Kidney tubule cell (primary cell): ENCODE measurements around the gene AQP12A.
"Not testable (repeated sequence)": the region's sequence is repeated elsewhere in the genome, so short reads cannot be mapped to it uniquely, and the experiment has no call there.

Experiments
- DNase-seq: peaks from one replicate; pipeline ENCODE4 v3.0.0-alpha.2; 2018; ENCODE audit warnings: low spot score

The AQP12A gene, protein sequence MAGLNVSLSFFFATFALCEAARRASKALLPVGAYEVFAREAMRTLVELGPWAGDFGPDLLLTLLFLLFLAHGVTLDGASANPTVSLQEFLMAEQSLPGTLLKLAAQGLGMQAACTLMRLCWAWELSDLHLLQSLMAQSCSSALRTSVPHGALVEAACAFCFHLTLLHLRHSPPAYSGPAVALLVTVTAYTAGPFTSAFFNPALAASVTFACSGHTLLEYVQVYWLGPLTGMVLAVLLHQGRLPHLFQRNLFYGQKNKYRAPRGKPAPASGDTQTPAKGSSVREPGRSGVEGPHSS

DNA sequence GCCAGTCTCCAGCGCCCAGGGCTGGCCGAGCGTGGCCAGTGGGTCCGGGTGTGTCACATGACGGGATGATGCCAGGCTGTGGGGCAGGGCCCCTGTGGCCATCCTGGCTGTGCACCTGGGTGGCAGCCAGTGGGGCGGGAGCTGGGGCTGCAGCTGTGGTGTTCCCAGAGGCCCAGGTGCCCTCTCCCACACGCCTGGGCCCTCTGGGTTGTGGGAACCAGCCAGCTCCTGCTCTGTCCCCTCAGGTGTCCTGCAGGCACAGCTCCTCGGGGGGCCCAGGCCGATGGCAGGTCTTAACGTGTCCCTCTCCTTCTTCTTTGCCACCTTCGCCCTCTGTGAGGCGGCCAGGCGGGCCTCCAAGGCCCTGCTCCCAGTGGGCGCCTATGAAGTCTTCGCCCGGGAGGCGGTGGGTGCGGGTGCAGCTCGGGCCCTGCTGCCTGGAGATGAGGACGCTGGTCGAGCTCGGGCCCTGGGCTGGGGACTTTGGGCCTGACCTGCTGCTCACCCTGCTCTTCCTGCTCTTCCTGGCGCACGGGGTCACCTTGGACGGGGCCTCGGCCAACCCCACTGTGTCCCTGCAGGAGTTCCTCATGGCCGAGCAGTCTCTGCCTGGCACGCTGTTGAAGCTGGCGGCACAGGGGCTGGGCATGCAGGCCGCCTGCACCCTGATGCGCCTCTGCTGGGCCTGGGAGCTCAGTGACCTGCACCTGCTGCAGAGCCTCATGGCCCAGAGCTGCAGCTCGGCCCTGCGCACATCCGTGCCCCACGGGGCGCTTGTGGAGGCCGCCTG, at the start of gene AQP12A:
Gene AQP12A (plus strand): TSS at position 236 of the 790 bp plus-strand sequence. CDS start 48 bp downstream, at position 284.
- DNase-seq: not testable (repeated sequence)

DNA sequence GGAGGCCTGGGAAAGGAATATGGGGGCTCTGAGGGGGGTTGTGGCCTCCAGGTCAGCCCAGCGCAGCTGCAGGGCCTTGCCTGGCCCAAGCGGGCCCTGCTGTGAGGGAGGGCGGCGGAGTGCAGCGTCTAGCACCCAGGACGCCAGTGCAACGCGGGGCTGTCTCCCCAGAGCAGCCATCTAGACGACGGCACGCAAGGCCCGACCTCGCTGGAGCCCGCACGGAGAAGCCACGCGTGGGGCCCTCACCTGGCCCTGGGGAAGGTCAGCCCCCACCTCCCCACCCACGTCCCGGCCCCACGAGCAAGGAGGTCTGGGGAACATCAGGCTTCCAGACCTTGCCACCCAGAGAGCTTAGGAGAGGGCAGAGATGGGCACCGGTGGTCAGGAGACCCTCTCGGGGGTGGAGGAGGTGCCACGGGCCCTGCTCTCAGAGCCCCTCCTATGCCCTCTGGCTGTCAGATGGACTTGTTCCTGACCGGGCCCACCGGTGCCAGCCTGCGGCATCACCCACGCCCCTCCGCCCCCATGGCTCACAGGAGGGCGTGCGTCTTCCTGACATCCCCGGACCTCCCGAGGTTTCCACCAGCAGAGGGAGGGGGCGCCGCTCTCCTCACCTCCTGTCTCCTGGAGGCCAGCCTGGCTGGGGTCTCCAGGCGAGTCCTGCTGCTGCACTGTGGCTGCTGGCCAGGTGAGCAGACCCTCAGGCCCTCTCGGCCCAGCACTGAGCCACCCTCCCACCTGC, 49.4 kb upstream of the AQP12A start:
- DNase-seq: no peak

DNA sequence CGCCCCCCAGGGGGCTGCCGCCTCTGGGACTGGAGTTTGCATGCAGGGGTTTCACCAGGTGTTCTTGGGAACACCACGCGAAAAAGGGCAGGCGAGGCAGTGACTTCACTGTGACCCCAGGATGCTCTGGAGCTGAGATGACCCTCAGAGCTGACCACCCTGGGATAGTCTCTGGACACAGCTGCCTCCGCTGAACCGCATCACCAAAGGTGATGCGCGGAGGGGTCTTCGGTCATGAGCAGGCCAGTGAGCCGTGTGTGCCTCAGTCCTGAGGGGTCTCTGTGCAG, 48.9 kb upstream of the AQP12A start:
- DNase-seq: no peak

DNA sequence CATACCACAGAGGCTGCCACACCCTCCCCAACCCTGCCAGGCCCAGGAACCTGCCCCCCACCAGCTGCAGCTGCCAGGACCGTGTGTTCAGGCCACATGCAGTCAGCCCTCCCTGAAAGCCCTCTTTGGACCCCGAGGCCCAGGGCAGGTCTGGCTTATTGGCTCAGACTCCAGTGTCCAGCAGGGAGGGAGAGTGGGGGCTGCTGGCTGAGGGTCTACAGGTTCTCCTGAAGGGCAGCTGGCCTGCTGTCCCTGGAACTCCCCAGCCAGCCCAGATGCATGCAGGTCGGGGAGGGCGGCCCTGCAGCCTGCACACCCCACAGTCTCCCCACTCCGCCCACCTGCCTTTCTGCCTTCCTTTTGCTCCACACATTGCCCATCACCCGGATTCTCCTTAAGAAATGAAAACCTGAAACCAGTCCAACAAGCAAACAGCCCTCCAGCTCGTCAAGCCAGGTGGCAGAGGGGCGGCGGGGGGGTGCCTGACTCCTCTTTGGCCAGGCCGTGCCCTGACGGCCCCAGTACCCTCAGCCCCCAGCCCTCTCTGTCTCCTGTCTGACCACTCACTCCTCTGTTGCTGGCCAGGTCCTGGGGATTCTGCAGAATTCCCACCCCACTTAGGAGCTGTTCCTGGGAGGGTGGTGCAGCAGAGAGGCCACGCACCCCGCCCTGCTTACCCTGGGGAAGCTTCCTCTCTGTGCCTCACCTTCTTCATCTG, 48.4 kb upstream of the AQP12A start:
- DNase-seq: no peak

DNA sequence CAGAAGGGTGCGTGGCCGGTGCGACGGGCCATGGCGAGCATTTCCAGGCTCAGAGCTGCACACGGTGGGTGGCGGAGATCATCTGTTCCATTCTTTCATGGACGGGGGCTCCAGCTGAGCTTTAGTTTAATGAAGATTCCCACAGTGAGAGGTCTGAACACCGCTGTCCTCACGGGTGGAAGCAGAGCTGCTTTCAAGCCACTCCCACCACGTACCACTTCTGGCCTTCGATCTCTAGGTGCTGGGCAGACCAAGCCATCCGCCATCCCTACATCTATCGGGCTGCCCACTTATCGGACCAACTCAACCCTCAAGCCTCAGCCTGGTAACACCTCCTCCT, 47.9 kb upstream of the AQP12A start:
- no peak for DNase-seq

DNA sequence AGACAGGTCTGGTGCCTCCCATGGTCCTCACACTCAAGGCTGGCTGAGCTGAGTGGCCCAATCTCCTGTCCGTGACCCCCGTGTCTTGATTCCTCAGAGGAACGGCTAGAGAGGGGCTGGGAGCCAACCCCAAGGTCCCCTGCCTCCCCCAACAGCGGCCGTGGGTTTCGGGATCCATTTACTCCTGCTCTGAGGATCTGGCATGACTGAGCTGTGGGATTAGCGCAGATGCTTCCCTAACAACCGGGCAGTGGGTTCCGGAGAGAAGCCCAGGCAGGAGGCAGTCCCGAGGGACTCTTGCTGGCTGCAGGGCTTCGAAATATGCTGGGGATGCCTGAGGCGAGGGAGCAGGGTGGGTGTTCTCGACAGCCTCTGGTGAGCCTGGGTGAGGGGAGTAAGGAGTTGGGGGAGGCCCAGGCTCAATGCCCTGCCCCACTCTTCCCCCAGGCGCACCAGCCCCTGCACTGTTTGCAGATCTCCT, 47.5 kb upstream of the AQP12A start:
- no peak for DNase-seq

DNA sequence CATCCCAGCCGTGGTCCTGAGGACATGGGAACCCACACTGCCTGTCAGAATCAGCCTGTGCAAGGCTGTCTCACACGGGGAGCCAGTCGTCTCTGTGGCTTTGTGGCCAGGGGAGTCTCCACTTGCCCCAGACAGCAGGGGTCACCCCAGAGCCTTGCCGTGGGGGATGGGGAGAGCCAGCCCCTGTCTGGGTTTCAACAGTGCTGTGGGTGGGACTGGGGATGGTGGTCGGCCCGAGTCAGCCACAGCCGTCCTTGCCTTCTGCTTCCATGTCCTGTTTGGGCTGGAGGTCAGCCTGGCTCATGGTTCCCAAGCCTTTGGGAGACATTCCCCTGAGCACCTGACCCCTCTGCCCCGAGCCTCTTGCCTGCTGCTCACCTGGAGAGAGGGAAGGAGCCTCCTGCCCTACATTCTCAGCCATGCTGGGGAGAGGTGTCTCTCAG, 46.8 kb upstream of the AQP12A start:
- DNase-seq: no peak

DNA sequence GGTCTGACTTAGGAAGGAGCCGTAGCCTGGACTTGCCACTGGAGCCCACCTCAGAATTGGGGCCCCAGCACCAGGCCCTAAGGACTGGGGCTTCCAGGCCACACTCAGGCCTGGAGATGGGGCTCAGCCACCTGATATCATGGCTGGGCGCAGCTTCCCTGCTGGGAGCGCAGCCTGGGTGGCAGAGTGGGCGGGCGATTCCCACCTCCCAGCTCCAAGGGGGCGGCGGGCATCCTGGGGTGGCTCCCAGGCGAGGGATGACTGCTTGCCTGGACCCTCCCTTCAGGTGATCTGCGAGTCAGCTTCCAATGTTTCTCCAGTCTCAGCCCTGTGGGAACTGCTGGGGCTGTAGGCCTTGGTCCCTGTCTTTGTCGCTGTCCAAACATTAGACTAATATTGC, 46.3 kb upstream of the AQP12A start:
- DNase-seq: no peak

DNA sequence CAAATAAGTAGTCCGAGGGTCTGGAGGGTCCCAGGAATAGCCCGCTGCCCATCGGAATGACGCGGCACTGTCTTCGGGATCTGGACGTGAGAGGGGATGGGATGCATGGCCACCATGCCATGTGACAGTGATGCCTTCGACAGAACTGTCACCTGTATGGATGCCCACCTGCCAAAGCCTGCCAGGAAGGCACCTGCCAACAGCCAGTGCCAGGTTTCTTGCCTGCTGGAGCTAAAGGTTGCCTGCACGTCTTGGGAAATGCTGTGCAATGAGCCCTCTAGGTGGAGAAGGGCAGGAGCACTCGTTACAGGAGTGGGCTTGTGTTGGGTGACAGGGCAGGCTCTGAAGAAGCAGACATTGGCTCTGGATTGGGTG, 45.9 kb upstream of the AQP12A start:
- DNase-seq: no peak

DNA sequence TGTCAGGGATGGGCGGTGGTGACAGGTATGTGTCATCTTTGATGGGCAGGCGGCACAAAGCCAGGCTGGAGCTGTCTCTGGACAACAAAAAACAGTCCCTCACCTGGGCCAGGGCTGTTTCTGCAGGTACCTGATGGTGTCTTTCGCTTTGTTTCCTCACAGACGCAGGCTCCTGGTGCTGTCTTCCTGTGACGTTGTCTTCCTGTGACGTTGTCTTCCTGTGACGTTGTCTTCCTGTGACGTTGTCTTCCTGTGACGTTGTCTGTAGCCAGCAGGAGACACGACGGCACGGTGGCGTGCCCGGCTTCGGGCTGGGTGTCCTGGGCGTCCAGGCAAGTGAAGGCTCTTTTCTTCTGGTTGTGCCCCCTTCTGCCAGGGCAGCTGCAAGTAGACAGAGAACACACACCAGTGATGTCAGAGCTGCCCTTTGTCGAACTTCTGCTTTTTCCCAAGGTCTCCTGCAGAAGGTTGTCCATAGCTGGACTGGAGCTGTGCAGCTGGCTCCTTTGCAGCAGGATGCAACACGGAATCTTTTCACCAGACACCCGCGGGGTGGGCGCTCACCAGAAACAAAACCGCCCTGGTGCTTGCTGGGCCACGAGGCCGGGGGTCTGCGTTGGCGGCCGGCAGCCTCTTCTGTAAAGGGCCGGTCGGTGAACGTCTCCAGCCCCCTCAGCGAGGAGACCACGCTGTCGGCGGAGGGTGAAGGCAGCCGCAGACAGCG, 45.3 kb upstream of the AQP12A start:
- DNase-seq: no peak

DNA sequence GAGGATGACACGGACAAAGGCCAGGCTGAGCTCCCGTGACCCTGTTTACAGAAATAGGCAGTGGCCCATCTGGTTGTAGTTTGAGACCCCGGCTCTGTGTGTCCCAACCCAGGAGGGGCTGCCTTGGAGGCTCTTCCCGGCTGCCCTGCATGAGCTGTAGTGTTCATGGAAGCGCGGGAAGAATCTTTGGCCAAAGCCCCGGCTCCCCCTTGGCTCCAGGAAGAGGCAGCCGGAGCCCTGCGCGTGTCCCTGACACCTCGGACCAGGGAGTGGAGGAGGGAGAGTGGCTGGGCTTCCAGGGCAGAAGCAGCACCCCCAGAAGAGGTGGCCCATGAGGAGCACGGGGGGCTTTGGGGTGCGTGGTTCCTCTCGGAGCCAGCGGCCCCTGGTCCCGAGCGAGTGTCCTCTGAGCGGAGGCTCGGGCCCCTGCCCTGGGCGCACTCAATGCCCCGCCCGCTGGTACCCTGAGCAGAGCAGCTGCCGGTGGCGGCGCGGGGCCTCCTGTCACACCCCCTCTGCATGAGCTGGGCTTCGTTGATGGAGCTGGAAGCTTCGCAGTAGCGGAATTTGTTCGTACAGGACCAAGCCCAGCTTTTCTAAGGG, 44.7 kb upstream of the AQP12A start:
- DNase-seq: no peak

DNA sequence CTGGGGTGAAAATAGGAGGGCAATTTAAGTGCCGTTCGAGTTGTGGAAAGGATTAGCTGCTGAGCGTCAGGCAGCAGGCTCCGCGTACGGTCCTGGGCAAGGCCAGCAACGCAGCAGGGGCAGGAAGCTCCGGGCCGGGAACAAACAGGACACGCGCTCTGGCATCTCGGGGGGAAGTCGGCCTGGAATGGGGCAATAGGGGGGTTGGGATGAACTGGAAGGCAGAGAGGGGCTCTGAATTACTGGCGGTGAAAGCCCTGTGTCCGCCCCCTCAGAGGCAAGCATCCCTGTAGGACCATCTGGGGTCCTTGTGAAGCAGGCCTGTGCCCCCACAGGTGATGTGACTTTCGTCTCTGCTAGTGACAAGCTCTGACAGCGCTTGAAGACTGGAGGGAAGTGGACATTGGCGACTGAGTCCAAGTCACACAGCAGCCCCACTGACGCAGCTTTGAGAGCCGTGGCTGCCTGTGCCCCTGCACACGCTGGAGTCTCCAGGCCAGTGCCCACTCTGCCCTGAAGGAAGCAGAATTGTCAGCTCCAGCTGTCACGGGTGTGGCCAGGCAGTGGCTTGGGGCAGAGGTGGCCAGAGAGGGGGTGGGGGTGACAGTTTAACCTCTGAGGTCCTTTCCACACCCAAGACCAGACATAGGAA, 44.0 kb upstream of the AQP12A start:
- no peak for DNase-seq

DNA sequence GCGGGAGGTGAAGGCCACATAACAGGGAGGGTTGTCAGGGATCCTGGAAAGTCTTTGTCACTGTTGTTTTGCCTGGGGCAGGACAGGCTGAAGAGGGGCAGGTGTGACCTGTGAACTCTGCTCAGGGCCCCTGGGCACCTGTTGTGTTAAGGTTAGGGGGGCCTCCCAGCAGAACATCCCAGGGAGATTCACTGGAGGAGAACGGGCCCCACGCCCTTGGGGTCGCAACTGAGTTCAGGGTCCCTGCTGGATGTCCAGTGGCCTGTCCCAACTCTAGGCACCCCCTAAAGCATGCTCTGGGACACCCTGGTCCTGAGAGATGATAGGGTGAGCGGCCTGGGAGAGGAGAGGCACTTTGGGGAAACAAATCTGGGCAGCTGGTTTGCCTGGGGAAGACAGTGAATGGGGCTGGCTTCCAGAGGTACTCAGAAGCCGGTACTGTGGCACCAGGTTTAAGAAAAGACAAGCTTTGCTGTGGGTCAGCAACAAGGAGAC, 43.5 kb upstream of the AQP12A start:
- no peak for DNase-seq

DNA sequence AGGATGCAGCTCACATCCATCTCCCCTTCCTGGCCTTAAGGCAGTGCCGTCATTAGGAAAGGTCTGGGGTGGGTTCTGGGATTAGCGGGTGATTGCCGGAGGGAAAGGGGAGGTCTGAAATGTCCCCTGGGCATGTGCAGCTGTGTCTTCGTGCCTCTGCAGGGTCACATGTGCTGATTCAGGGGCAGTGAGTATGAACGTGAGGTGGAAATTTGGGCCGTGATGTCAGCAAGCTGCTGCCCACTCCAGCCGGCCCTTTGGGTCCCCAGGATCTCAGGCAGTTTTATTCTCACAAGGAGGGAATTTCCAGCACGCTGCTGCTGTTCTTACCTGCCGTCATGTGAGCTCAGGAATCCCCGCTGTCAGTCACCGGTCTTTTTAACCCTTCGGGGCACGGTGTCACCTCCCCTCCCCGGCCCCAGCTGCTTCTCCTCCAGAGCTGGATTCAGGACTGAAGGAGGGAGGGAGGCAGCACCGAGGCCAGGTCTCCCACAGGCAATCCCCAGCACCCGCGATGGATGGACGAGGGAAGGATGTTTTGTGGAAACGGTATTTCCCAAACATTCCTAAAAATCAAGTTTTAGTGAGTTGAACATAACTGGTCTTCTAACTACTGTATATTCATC, 42.9 kb upstream of the AQP12A start:
- DNase-seq: no peak

DNA sequence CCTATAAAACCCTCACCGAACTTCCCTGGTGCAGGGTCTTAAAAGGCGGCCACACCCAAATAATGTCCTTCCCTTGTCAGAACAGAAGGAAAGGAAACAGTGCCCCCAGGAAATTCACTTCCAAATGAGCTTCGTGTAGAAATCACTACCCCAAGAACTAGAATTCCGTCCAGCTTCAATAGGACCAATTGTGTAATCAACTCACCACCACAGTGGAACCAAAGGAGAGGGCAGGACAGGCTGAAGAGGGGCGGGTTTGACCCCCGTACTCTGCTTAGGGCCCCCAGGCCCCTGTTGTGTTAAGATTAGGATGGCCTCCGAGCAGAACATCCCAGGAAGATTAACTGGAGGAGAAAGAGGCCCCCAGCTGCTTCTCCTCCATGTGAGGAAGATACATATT, 42.3 kb upstream of the AQP12A start:
- no peak for DNase-seq

DNA sequence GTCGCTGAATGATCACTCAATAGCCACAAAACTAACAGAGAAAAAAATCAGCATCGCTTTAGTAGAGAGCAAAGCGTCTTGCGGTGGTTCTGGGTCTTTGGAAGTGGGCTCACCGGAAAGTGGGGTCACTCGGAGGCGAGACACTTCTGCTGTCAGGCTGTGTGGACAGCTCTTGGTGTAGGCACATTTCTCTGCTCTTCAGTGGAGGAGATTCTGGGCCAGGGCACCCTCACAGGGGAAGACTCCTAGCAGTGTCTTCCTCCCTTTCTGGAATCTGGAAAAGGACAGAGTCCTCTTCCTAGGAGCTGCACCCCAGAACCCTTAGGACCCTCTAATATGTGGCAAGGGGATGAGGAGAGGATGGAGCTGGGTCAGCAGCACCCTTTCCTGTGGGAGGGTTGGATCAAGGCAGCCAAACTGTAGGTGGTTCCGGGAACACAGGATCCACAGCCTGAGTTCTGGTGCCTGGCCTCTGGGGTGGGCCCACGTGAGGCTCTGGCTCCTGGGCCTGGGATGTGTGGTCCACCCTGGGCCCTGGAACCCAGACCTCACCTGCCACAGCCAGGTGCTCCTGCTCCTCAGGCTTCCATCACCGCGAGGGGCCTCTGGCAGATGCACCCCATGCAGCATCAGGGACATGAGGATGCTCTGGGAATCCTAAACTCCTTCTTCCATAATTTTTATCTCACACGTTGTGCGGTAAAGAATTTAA, 41.3 kb upstream of the AQP12A start:
- no peak for DNase-seq

DNA sequence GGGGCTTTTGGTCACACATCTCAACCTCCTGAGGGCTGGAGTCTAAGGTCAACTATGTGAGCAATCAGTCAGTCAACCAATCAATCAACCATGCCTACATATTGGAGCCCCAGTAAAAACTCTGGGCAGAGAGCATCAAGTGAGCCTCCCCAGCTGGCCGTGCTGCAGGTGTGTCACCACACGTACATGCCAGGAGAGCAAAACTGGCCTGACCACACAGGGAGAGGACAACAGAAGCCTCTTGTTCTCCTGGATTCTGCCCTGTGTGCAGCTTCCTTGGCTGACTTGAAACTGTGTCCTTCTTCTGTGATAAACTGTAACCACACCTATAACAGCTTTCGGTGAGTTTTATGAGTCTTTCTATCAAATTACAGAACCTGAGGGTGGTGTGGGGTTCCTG, 40.5 kb upstream of the AQP12A start:
- no peak for DNase-seq

DNA sequence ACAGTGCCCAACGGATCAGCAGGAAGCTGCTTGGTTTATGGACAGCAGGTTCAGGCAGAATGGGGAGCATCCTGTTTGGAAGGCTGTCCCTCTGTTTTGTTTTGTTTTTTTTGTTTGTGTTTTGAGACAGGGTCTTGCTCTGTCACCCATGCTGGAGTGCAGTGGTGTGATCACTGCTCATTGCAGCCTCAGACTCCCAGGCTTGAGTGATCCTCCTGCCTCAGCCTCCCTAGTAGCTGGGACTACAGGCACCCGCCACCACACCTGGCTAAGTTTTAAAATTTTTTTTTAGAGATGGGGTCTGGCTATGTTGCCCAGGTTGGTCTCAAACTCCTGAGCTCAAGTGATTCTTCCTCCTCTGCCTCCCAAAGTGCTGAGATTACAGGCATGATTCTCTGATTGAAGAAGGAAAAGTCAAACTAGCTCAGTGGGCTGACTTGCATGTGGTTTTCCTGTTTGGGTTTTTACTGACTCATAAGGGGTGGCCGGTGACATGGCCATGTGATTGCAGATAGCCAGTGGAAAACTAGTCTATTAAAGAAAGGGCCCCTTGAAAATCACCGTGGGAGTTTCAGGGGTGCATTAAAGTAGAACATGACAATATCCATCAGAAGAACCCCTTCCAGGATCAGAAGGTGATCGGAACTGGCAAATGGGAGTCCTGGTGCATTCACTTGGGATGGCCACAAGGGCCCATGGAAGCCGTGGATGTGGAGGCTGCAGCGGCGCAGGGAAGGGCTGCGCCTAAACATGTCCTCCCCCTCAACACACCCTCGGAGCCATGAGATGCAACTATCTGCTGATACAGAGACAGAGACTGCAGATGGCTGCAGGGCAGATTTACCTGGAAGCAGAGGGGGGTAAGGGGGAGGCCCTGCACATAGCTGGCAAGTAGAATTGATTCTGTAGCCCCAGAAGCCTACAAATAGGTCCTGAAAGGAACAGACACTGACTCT, 35.5 kb upstream of the AQP12A start:
- DNase-seq: peak; percentile 11
